Adipose tissue (tissue), 3 donors: ENCODE measurements around the gene DNAJC17. TPM values are rescaled to one million over a fixed set of nuclear protein-coding genes. Genes with fewer than 3 reads are reported as not detected.

Experiments used
- H3K27ac ChIP-seq: one replicate; pipeline ENCODE4 v1.5.1; 2013; ENCODE audit warnings: low read depth, low read length
- WGBS, 3 donors: extraction: QIAGEN DNeasy Blood & Tissue Kit; methylation state at CpG; one replicate each; pipeline ENCODE4 v1.1.7; 2013; 5-methylcytosine and 5-hydroxymethylcytosine counted together
- polyA plus RNA-seq, 3 donors: library from polyadenylated mRNA; stranded (reverse); fragments of 200-250 nt; gene quantifications; one replicate each; pipeline ENCODE4 v1.2.3, GENCODE V29; 2013
- donor health status: healthy with polysubstance abuse.
- donor health status: Bipolar disorder and iron deficiency.
- donor health status: healthy.

The DNAJC17 gene
- polyA plus RNA-seq, 3 donors = 22.4 to 41.5 (median 41.0) TPM

DNA sequence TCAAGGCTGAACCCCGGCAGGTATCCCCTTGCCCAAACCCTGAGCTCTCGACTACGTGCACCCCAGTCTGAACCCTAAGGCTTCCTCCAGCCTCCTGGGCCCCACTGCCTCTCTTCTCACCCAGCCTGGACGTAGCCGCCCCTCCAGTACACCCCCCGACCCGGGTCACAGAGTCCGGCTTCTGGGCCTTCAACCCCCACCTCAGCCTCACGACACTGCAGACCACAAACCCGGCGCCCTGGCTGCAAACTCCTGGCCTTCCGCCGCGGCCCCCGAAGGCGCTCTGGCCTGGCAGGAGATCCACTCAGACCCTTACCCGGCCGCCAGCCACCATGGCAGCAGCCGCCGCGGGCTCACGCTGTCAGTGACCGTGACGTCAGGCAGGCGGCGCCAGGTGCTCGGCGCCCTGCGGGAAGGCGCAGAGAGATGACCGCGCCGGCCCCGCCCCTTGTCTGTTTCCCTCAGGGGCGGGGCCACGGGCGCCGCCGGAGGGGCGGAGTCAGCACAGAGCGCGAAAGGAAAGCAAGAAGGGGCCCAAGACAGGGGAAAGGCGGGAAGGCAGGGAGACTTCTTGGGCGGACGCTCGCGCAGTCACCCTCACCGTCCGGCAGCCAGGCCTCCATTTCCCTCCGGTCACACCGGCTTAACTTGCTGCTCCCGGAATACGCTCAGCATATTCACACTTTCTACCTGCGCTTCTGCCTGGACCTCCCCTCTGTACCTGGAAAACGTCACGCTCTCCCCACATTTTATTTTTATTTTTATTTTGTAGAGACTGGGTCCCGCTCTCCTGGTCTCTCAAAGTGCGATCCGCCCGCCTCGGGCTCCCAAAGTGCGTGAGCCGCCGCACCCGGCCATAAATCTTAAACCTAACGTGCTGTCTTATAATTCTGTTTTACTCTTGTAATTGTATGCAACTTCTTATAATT lies 52.1 kb downstream of the DNAJC17 start, which contains the start of gene RMDN3:
Gene RMDN3 (minus strand): TSS at position 372 of the 929 bp plus-strand sequence. CDS start 471 bp downstream, outside the sequence.
- 1% methylated on average over 65 to 66 of the region's 66 CpGs for WGBS, 3 donors
- H3K27ac ChIP-seq = no peak within 1 kb of the TSS

DNA sequence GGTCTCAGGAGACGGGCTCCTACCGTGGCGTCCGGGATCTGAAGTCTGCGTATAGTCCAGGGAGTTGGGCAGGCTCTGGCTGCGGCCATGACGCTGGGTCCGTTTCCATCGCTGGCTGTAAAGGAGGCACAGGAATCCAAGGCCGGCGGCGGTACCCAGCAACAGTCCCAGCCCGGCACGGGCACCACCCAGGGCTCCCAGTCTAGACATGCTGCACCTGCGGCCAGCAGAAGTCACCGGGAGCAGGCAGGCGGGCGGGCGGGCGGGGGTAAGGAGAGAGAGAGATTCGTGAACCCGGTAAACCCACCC lies 52.7 kb downstream of the DNAJC17 start:
- 0 to 1% (median 1%) methylated on average over 21 to 22 of the region's 22 CpGs for WGBS, 3 donors
- no peak overlapping the region for H3K27ac ChIP-seq

DNA sequence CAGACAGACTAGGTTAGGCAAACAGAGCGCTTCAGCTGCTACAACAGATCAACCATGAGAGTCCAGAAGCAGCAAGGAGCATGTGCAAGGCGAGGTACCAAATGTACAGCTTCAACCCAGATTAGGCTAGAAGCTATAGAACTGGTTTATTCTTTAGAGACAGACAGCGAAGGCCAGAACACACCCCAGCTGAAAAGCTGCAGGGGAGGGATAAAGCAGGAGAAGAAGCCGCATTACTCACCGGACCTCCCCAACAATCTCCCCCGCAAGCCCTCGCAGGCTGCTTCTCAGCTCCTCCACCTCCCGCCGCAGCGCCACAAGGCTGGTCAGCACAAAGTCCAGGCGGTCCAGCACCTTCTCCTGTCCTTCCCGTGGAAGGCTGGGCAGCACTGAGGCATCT lies 55.5 kb downstream of the DNAJC17 start:
- 95 to 96% (median 95%) methylated on average over 12 of the region's 12 CpGs for WGBS, 3 donors
- no peak overlapping the region for H3K27ac ChIP-seq

DNA sequence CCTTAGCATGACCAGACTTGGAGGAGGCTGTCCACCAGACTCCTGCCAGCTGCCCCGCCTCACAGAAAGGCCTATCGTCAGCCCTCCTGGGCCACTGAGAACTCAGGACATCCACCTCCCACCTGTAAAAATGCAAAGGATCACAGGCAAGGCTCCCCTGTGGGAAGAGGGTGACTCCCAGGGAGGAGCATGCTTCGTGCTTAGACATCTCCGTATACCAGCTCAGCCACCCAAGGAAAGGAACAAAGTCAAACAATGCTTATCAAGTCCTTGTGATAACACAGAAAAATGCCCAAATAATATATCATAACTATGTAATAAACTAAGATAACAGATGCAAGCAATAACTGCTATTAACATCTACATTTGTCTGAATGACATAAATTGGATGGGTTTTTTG lies 56.4 kb downstream of the DNAJC17 start:
- 63 to 93% (median 91%) methylated on average over 4 of the region's 4 CpGs for WGBS, 3 donors

DNA sequence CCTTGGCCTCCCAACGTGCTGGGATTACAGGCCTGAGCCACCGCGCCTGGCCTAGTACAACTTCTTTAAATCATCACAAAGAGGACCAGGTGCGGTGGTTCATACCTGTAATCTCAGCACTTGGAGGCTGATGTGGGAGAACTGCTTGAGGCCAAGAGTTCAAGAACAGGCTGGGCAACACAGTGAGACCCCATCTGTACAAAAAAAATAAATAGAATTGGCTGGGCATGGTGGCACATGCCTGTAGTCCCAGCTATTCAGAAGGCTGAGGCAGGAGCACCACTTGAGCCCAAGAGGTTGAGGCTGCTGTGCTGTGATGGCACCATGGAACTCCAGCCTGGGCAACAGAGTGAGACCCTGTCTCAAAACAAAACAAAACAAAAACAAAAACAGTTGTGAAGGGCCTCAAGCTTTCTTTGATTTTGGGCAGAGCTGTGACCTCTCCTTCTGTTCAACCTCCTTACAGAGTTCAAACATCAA lies 58.1 kb downstream of the DNAJC17 start:
- WGBS, 3 donors = 93 to 98% (median 98%) methylated on average over 4 of the region's 4 CpGs
- H3K27ac ChIP-seq = no peak overlapping the region

More for the DNA sequence above, 56.4 kb downstream of the DNAJC17 start:
- no peak overlapping the region for H3K27ac ChIP-seq

DNA sequence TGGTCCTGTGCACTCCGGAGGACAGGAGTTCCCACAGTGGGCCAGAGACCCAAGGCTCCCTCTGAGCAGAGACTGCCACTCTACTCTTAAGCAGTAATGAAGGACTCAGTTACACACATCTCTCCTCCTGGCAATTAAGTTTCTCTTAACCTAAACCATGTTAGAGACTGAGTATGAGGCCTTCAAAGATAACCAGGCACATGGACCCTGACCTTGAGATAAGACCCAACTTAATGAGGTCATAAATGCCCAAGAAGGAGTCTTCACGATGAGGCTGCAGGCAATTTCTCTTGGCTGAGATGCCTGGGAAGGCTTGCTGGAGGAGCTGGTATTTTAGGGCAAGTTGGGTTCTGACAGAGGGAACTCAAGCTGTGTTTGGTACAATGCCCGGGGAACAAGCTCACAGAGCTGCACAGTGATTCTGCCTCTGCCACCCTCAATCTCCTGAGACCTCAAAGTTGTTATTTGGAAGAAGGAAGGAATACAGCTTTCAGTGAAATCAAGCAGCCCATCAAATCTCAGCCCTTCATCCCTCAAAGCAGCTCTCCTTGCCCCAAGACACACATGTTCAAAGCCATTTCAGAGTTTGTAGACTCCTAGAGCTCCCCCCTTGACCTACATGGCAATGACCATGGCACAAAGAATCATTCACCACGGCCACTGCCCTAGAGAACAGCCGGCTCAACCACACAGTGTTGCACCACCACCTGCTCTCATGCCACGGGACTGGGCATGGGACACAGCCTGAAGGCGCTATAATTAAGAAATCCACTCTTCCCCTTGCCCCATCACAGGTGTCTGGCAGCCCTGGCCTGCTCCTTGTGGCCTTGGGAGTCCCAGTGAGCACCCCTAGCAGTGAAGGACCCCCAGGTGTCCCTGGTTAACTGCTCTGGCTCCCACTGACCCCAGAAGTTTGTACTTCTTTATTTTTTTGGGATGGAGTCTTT lies 59.3 kb downstream of the DNAJC17 start:
- WGBS, 3 donors = 61 to 75% (median 67%) methylated on average over 7 of the region's 7 CpGs

DNA sequence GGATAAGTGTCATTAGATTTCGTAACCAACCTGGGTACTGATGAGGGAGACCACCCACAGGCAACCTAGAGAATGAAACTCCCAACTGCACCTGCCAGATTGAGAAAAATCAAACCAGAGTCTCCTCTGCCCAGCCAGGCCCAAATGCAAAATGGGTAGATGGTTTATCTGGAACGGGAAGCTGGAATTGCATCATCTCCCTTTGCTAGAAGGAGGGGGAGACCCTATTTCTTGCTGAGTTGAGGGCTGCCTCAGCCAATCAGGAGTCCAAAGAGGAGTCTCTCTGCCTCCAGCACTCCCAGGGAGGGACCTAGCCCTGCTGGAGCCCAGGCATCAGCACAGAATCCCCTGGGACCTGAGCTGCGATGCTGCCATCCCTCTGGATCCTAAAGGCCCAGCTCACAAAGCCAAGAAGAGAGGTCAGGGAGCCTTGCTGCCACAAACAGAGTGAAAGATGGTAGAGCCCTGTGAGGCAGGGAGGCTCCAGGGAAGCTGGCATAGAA lies 60.3 kb downstream of the DNAJC17 start:
- 57 to 71% (median 64%) methylated on average over 3 of the region's 3 CpGs for WGBS, 3 donors
- H3K27ac ChIP-seq = no peak overlapping the region

More for the DNA sequence above, 59.3 kb downstream of the DNAJC17 start:
- no peak overlapping the region for H3K27ac ChIP-seq

DNA sequence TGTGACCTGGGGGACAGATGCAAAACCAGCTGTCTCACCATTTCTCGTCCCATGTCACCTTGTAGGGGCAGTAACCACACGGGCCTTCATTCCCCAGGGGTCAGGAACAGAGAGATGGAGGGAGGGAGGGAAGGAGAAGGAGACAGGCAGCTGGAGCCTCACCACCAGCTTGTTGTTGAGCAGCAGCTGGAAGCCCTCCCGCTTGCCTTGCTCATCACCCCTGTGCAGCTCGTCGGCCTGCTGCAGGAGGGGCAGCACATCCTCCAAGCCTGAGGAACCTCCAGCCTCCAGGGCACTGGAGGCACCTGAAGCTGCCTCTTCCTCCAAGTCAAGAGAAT lies 62.5 kb downstream of the DNAJC17 start:
- 72 to 86% (median 77%) methylated on average over 5 of the region's 5 CpGs for WGBS, 3 donors
- no peak overlapping the region for H3K27ac ChIP-seq

DNA sequence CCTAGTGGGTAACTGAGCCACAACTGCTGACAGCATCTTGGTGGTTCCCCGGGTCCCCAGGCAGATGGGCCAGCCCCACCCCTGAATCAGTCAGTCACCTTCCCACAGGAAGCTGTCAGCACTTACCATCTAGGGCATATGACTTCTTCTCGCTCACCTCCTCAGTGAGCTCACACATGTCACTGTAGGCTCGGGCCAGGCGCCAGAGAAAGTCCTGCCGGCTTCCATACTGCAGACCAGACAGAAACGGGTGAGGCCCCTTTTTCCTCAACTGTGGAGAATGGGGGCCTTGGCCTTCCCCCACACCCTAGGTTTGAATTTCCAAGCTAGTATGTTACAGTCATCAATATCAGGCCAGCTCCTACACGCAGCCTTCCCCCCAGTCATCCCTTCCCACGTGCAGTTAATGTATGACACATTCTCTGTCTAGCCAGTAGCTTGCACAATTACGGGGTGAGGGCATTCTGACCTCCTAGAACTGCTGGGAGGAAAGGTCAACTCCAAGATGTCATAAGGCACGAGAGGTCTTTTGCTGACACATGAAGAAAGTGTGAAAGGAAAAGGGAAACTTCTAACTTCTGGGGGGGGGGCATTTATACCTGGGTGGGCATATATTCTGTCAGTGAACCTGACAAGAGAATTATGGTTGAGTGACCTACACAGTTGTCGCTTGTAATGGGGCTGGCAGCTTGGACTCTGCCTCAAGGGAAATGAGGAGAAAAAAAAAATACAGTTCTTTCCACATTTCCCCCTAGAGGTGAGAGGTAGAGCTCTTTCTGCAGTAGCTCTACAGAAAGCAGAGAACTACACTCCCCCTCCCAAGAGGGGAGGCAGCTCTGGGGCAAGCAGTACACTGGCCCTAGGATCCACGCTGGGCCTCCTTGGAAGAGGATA lies 63.1 kb downstream of the DNAJC17 start:
- WGBS, 3 donors = 69 to 84% (median 72%) methylated on average over 12 of the region's 12 CpGs
- no peak overlapping the region for H3K27ac ChIP-seq

DNA sequence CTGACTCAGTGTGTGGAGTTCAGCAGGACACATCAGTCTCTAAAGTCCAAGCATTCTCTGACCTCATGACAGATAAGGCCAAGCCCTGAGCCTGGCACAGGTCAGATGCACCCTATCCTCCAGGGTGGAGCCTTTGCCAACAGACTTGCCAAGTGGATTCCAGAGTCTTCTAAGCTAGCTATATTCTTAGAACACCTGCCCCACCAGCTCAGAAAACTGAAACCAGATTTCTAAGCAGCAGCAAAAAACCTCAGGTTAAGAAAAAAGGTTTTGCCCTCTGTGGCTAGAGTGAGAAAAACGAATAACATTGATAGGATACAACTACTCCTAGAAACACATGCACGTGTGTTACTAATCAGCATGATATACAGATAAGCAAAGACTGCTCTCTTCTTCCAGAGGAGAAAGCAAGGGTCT lies 63.8 kb downstream of the DNAJC17 start:
- no peak overlapping the region for H3K27ac ChIP-seq
- WGBS, 3 donors = 74 to 81% (median 80%) methylated on average over 2 of the region's 2 CpGs

DNA sequence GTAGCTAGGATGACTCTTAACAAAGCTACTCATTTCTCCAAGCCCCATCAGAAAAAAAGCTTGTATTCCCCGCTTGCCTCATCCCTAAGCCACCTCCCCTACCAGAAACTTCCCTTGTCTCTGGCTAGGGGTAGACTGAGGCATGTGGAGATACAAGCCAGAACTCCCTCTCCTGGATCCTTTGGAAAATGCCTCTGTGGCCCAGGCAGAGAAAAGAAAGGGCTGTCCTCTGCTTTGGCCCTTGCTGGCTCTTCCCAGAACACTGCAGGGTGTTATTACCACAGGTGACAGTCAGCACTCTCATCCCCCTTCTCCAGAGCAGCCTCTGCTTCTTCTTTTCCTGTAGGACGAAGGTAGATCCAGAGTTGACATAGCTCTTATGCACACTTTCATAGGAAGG lies 67.4 kb downstream of the DNAJC17 start:
- H3K27ac ChIP-seq = no peak overlapping the region
- WGBS, 3 donors = 92 to 94% (median 94%) methylated on average over 2 of the region's 2 CpGs

DNA sequence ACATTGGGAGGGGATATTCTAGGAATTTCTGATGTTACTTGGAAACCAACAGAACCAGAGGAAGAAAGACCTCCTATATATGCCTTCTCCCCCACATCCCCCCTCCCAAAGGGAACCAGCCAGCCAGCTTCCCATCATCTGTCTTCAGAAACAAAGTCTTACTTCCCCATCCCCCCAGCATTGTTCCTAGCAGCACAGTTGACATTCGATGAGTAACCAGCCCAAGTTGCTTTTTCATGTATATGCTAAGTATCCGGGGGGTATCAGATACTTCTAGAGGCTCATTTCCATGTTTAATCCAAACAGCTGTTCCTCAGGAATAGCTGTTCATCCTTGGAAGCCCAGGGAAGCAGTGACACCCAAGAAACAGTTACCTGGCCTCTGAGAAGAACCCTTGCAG lies 68.2 kb downstream of the DNAJC17 start:
- 57 to 68% (median 61%) methylated on average over 2 of the region's 2 CpGs for WGBS, 3 donors
- no peak overlapping the region for H3K27ac ChIP-seq

DNA sequence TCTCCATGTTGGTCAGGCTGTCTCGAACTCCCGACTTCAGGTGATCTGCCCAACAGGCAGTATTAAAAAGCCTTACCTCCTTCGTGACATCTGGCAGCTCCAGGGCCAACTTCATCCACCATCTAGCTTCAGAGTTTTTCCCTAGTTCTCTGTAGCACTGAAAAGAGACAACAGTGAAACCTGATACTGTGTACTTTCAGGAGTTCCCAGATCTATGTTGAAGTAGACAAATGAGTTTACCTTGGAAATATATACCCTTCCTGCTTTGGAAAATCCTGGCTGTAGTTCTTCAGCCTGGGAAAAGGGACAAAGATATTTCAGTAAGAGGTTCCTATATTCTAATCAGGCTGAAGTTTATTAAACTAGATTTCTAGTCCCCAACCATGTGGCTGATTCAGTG lies 70.2 kb downstream of the DNAJC17 start:
- H3K27ac ChIP-seq = no peak overlapping the region
- WGBS, 3 donors = 68 to 92% (median 89%) methylated on average over 3 of the region's 3 CpGs

DNA sequence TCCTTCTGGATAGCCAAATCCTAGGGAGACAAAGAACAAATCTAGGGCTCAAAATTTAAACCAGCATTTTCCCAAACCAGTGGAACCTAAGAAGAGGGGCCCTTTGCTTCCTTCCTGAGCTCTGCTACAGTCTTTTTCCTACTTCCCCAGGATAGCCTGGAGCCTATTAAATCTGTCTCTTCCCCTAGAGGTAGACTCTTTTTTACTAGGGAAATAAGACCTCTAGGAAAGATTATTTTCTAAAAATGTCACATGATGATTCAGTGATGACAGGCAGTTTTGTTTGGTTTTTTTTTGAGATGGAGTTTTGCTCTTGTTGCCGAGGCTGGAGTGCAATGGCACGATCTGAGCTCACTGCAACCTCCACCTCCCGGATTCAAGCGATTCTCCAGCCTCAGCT lies 70.7 kb downstream of the DNAJC17 start:
- 79 to 95% (median 90%) methylated on average over 4 of the region's 4 CpGs for WGBS, 3 donors
- H3K27ac ChIP-seq = no peak overlapping the region

DNA sequence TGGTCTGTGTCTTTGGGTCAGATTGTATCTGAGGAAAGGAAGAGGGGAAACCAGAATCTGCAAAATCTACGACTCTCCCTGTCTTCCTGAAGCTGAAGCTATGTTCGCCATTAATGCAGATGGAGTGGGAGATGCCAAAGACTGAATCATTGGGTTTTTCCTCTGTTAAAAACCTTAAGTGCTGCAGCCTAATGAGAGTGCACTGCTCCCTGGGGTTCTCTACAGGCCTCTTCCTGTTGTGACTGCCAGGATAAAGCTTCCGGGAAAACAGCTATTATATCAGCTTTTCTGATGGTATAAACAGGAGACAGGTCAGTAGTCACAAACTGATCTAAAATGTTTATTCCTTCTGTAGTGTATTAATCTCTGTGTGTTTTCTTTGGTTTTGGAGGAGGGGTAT lies 76.2 kb downstream of the DNAJC17 start:
- 51 to 83% (median 61%) methylated on average over 3 of the region's 3 CpGs for WGBS, 3 donors
- H3K27ac ChIP-seq = no peak overlapping the region

DNA sequence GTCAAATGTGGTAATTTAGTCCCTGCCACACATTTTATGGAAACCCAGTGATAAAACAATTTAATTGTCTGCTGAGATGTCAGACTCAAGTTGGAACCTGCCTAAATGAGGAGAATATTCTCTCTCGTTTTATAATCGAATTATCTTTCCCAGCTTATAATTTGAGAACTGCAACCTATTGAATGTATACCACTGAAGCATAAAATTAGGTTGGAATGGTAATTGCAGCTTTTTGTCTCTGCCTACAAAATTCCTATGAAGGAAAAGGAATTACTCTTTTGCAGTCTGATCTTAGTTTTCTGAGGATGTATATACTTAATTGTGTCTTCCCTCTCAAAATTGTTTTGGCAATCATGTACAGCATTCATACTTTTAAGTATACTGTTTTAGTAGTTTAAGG lies 83.4 kb downstream of the DNAJC17 start:
- WGBS, 3 donors = 79 to 95% (median 93%) methylated on average over 2 of the region's 2 CpGs
- H3K27ac ChIP-seq = no peak overlapping the region

DNA sequence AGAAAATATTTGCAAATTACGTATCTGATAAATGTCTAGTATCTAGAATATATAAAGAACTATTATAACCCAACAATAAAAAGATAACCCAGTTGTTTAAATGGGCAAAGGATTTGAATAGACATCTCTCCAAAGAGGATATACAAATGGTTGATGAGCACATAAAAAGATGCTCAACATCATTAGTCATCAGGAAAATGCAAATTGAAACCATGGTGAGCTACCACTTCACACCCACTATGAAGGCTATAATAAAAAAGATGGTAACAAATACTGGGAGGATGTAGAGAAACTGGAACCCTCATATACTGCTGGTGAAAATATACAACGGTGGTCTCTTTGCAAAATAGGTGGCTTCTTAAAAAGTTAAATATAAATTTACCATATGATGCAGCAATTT lies 84.3 kb downstream of the DNAJC17 start:
- H3K27ac ChIP-seq = no peak overlapping the region
- WGBS, 3 donors = 78 to 95% (median 95%) methylated on average over 2 of the region's 2 CpGs

DNA sequence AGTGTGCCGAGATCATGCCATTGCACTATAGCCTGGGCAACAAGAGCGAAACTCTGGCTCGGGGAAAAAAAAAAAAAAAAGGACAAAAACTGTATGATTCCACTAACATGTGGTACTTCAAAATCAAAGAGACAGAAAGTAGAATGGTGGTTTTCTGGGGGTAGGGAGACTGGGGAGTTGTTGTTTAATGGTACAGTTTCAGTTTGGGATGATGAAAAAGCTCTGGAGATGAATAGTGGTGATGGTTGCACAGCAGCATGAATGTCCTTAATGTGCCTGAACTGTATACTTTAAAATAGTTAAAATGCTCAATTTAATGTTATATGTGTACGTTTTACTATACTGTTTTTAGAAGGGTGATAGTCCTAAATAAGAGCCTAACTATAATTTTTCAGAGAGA lies 84.9 kb downstream of the DNAJC17 start:
- 90 to 94% (median 93%) methylated on average over 4 of the region's 4 CpGs for WGBS, 3 donors
- no peak overlapping the region for H3K27ac ChIP-seq
